Measurements from ENCODE around the gene SMOC1. TPM values are rescaled to one million over a fixed set of nuclear protein-coding genes. Genes with fewer than 3 reads are reported as not detected.

Gene SMOC1
- total RNA-seq, 1 donor from 2014 or later, result not detected

GRCh38 chr14:69855180-69855832 lies 23.9 kb upstream of the SMOC1 start:
- ChIA-PET CTCF (no interaction called here), POLR2A (no interaction called here)
- Mint-ChIP-seq H3K4me3 (no peak overlapping the region), H3K9me3 (no peaks in the 10 kb centered on the region), H3K36me3 (ENCODE audit: low read depth) (no peaks in the 10 kb centered on the region), H3K27me3 (peaks cover 16% of the 10 kb centered on the region), H3K27ac (no peak overlapping the region), H3K4me1 (no peaks in the 10 kb centered on the region)
- intact Hi-C loops (cut with micrococcal nuclease), result no loop called here
- ATAC-seq (ENCODE audit: low read depth) (no peak), DNase-seq (no peak)
- no peak for TF ChIP-seq CTCF (IDR thresholded peaks at IDR 0.05)

- intact Hi-C loops (cut with micrococcal nuclease), result no loop called here
- Mint-ChIP-seq H3K27me3 (peaks cover 15% of the 10 kb centered on the region), H3K4me1 (no peaks in the 10 kb centered on the region), H3K36me3 (ENCODE audit: low read depth) (no peaks in the 10 kb centered on the region), H3K4me3 (no peak overlapping the region), H3K27ac (no peak overlapping the region), H3K9me3 (no peaks in the 10 kb centered on the region)
- no peak for DNase-seq
- ChIA-PET POLR2A (no interaction called here), CTCF (no interaction called here)
- ATAC-seq (ENCODE audit: low read depth), result no peak
- no peak for TF ChIP-seq CTCF (IDR thresholded peaks at IDR 0.05)
Measured at GRCh38 chr14:69858801-69859200, 20.4 kb upstream of the SMOC1 start.

GRCh38 chr14:69859591-69859990 lies 19.6 kb upstream of the SMOC1 start:
- Mint-ChIP-seq H3K36me3 (ENCODE audit: low read depth) (no peaks in the 10 kb centered on the region), H3K4me1 (no peaks in the 10 kb centered on the region), H3K27ac (no peak overlapping the region), H3K27me3 (peaks cover 18% of the 10 kb centered on the region), H3K9me3 (peaks cover 5% of the 10 kb centered on the region), H3K4me3 (no peak overlapping the region)
- intact Hi-C loops (cut with micrococcal nuclease), result no loop called here
- ChIA-PET POLR2A (no interaction called here), CTCF (no interaction called here)
- ATAC-seq (ENCODE audit: low read depth) (no peak), DNase-seq (no peak)
- TF ChIP-seq CTCF (IDR thresholded peaks at IDR 0.05), result no peak

- Mint-ChIP-seq H3K9me3 (peaks cover 7% of the 10 kb centered on the region), H3K4me1 (no peaks in the 10 kb centered on the region), H3K4me3 (no peak overlapping the region), H3K27me3 (peaks cover 12% of the 10 kb centered on the region), H3K36me3 (ENCODE audit: low read depth) (no peaks in the 10 kb centered on the region), H3K27ac (no peak overlapping the region)
- no peak for TF ChIP-seq CTCF (IDR thresholded peaks at IDR 0.05)
- ChIA-PET CTCF (no interaction called here), POLR2A (no interaction called here)
- intact Hi-C loops (cut with micrococcal nuclease), result no loop called here
- DNase-seq (no peak), ATAC-seq (ENCODE audit: low read depth) (no peak)
Measured at GRCh38 chr14:69860221-69860620, 19.0 kb upstream of the SMOC1 start.

GRCh38 chr14:69861025-69861569 lies 18.1 kb upstream of the SMOC1 start:
- TF ChIP-seq CTCF (IDR thresholded peaks at IDR 0.05), result no peak
- CTCF ChIA-PET, result no interaction called here
- no peak overlapping the region for H3K4me3 Mint-ChIP-seq
- H3K27ac Mint-ChIP-seq, result no peak overlapping the region
- POLR2A ChIA-PET, result no interaction called here
- DNase-seq, result no peak
- no peaks in the 10 kb centered on the region for H3K4me1 Mint-ChIP-seq
- H3K27me3 Mint-ChIP-seq, result peaks cover 10% of the 10 kb centered on the region
- H3K36me3 Mint-ChIP-seq (ENCODE audit: low read depth), result no peaks in the 10 kb centered on the region
- peaks cover 7% of the 10 kb centered on the region for H3K9me3 Mint-ChIP-seq
- no peak for ATAC-seq (ENCODE audit: low read depth)
- intact Hi-C loops (cut with micrococcal nuclease), result no loop called here

All from activated B cell treated with CpG ODN at 0.5 μM for 24 hours (primary cell).